GM18858 (cell line): Measurements from ENCODE around the gene TTL.
"Not testable (repeated sequence)": the region's sequence is repeated elsewhere in the genome, so short reads cannot be mapped to it uniquely, and the experiment has no call there.

ENCODE experiments used
- ATAC-seq: cut with Tn5 transposase; IDR thresholded peaks from one replicate; pipeline ENCODE4 v1.9.1; 2021; ENCODE audit not compliant: unreplicated experiment

The TTL gene

DNA sequence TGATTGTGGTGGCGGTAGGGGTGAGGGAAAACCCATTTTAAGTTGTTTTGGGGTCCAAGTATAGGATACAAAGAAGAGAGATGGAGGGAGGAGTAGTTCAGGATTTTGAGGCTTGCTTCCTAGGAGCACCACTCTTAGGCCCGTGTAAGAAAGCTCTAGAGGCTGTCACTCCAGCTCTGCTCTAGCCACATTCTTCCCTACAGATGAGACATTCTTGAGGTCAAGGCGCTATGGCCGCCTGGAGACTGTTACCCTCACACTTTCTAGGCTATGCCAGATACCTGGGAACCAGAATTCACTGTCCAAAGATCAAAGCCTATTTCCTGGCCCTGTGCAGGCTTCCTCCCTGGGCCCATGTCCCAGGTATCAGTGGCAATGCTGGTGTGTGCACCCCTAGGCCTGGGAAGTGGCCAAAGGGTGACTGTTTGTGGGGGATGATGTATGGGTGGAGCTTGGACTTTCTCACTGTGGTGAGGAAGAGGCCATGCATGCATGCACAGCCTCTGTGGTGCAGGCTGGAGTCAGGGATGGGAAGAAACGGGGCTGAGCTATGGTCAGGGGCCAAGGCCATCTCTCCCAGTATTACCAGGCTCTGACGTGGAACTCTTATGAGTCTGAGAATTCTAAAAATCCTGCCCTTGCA is 7.0 kb upstream of the TTL start:
- no peak for ATAC-seq

DNA sequence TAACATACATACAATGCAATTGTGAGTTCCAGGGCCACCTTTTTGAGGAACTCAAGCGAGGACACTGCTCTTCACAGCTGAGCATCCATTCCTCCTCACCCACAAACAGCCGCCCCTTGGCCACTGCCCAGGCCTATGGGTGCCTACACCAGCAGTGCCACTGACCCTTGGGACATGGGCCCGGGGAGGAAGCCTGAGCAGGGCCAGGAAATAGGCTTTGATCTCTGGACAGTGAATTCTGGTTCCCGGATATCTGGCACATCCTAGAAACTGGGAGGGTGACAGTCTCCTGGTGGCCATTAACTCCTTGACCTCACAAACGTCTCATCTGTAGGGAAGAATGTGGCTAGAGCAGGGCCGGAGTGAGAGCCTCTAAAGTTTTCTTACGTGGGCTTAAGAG is 5.5 kb upstream of the TTL start:
- no peak for ATAC-seq

DNA sequence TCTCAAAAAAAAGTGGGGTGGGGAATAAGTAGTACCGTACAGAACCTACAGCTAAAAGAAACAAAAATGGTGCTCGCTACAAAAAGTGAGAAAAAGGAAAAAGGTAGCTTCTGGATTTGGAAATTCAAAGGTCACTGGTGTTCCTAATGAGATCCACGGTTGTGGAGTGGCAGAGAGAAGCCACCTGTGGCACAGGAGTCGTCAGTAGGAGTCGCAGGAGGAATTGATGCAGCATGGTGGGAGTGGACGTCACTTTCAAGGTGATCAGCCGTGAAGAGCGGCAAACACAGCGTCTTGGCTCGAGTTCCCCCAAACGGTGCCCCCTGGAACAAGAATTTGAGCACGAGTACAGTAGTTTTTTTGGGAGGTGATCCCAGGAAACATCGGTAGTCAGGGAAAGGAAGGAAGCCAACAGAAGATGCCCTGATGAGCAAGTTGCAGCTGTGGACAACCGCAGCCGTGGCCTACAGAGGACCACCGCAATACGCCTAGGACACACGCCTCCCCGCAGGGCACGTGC is 1.4 kb upstream of the TTL start:
- ATAC-seq: no peak

DNA sequence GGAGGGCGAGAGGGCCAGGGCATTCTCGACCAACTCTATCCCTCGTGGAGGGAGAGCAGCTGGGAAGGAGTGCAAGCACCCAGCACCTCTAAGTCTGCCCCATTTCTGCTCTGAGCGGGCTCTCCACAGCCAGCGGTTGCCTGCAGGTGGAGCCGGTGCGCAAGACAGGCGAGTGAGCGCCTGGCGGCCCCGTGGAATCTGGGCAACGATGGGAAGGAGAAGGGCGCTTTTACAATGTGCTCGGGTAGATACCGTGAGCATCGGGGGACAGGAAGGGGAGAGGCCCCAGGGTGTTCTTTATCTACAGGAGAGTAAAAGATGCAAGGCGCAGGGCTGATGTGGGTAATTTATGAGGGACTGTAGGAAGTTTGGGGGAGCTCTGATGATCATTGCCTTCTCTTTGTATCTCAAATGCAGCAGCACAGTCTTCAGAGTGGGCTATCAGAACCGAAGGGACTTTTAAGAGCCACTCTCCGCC is 867 bp upstream of the TTL start:
- peak; percentile 56 for ATAC-seq

DNA sequence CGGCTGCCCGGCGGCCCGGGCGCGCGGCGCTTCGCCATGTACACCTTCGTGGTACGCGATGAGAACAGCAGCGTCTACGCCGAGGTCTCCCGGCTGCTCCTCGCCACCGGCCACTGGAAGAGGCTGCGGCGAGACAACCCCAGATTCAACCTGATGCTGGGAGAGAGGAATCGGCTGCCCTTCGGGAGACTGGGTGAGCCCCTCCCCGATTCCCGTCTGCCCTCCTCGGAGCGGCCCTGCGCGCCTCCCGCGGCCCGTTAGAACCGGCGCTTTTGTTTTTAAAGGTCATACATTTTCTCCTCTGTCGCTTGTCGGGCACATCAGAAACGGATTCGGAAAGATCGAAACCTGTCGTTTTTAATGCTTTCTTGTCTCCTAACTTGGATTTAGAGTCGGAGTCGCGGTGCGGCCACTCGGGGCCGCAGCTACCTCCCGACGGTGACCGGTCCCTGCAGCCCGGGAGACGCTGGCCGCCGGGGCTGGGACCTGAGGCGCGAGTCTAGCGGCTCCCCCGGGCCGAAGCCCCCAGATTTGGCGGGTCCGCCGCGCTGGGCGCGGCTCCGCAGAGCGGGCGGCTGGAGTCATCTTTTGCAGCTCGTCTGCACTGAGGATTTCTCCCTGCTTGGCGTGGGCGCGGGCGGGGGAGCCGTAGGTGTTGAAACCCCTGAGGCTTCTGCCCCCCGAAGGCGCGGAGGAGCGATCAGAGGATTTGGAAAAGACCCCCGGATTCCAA is 519 bp downstream of the TTL start:
- ATAC-seq: peak; percentile 15

DNA sequence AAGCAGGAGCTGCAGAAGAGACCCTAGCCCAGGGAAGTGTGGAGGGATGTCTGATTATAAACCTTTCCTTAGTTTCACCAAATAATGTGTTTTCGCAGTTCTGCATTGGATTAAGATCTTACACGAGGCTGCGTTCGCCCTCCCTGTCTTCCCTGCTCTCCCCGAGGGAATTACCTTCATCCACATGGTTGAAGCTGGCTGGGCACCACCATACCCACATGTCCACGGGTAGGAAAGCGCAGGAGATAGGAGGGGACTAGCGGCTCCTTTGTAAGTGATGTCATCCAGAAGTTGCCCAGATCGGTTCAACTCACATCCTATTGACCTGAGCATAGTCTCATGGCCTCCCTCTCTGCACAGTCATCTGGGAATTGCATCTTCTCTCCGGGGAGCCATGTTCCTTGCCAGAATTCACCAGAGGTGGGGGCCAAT is 1.1 kb downstream of the TTL start:
- no peak for ATAC-seq

DNA sequence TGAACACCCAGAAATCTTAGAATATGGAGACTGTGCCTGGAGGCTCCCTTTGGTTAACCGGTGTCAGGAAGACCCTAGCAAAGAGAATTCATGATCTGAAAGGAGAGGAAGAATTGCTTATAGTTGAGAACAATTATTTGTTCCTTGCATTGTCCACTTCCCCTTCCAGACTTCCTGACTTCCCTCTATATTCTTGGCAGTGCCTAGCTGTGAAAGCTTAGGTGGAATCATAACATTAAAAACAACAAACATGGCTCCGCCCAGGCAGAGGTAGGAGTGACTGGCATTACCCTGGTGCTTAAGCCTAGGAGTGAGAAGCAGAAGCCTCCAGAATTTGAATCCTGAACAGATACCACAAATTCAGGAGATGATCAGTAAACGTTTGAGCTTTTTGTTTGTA is 1.9 kb downstream of the TTL start:
- no peak for ATAC-seq

DNA sequence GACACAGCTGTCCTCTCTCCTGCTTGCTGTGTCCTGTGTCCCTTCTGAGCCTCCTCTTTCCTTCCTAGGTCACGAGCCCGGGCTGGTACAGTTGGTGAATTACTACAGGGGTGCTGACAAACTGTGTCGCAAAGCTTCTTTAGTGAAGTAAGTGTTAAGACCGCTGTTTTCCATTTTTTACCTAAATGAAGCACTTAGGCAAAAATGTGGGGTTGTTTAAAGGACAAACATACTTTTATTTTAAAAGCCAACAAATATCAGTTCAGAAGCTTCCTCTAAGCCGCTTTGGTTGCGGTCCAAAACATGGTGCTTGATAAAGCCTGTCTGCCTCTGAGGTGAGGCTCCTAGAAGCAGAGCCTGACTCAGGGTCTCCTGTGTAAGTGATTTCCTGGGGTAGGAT is 3.9 kb downstream of the TTL start:
- ATAC-seq: no peak

DNA sequence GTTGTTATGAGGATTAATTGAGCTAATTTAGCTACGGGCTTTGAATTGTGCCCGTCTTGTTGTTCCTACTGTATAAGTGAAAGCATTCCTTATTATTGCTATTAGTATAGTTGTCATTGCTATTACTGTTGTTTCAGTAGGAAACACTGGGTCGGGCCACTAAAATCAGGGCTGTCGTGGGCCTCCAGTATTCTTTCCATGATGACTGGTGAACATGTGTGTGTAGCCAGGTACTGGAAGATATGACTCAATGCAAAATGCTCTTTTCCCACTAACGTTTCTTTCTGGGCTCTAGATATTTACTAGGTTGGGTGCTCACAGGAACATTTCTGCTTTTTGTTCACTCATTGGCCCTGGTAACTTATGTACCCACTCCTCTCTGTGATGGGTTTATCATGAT is 4.9 kb downstream of the TTL start:
- ATAC-seq: no peak

DNA sequence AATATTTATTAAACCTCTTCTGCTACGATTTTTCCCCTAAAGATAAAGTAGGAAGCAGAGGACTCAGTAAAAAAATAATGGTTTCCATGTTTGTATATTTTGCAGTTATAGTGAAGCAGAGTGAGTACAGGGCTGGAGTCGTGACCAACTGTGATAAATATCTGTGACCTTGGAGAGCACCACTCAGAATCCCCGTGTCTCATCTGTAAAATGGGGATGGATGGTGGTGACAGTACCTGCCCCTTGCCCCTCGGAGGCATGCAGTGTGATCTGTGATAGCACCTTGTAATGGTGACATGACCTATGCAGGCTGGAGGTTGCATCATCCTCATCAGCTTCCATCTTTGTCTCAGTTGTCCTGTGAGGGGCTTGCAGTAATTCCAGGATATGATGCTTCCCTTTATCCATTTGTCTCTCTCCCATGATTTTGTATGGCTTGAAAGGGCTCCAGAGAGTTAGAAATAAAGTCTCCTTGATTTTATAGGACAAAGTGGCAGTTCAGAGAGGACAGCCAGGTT is 5.5 kb downstream of the TTL start:
- ATAC-seq: no peak

DNA sequence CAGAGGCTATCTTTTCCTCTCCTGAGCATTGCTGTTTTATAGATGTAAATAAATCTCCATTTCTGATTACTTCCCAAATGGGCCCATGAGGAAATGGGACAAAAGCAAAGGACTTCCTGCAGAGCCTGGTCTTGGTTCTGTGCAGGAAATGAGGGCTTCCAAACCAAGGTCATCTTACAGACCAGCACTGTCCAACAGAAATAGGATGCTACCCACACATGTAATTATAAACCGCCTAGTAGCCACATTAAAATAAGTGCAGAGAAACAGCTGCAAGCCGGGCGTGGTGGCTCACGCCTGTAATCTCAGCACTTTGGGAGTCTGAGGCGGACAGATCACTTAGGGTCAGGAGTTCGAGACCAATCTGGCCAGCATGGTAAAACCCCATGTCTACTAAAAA is 6.2 kb downstream of the TTL start:
- no peak for ATAC-seq

DNA sequence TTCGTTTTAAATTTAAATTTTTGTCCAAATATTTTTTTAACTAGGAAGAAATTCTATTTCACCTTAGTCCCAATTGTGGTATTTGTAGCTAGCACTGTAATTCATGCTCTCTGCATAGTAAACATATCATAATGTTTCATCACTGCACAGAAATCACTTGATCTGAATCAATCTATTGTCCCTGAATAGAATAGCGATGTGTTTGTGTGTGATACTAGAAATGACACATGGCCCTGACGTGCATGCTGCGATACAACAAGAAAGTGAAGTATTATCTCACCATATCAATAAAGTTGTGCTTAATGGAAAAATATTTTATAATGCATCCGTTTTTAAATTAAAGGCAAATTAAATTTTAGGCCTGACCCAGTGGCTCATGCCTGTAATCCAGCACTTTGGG is 10.0 kb downstream of the TTL start:
- ATAC-seq: no peak

DNA sequence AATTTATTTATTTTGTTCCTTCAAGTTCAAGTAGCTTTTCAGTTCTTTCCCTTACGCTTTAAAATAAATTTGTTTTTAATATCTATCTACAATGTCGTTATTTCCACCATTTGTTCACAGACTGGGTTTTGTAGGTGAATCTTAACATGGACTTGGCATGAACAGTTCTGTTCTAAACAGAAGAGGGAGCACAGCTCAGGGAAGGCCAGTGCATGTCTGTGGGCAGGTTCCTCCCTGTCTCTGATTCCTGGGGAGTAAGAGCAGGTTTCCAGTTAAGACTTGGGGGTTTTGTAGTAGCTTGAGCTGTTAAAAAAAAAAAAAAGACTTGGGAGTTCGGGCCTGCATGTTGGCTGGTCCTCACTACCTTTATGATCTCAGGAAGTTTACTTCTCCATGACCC is 11.1 kb downstream of the TTL start:
- no peak for ATAC-seq

DNA sequence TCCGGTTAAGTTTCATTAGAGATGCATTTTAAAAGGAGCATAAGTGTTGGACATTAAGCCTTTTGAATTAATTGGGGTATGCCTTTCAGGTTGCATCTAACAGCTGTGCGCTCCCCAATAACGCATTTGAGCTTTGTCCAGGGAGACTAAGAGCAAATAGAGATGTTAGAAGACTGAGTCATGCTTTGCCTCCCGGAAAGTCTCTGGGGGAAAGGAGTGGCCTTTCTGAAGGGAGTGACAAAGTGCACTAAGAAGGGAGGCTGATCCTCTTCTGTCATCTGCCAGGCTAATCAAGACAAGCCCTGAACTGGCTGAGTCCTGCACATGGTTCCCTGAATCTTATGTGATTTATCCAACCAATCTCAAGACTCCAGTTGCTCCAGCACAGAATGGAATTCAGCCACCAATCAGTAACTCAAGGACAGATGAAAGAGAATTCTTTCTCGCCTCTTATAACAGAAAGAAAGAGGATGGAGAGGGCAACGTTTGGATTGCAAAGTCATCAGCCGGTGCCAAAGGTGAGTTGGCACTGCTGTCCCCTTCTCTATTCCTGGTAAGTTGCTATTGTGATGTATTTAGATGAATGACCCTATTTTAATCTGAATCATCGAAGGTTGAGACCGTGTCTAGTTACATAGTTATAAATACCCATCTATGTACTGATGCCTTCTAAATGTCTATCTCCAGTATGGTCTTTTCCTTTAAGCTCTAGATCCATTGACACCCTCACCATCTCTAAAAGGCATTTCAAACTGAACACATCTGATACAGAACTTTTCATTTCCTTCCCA is 12.1 kb downstream of the TTL start:
- ATAC-seq: no peak

DNA sequence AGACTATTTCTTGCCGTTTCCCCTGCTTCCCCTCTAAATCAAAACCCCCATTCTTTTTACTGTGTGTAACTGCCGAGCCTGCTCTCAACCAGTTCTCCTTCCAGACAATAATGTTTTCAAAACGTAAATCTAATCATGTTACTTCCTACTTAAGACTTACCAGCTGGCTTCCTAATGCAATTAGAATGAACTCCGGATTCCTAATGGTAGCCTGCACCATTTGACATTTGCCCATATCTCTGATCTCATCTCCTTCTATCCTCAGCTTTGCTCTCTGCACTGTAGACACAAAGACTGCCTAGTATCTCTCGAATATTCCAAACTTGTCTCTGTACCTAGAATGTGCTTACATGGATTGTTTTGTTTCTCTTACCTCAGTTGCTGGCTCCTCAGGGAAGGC is 12.9 kb downstream of the TTL start:
- ATAC-seq: no peak

DNA sequence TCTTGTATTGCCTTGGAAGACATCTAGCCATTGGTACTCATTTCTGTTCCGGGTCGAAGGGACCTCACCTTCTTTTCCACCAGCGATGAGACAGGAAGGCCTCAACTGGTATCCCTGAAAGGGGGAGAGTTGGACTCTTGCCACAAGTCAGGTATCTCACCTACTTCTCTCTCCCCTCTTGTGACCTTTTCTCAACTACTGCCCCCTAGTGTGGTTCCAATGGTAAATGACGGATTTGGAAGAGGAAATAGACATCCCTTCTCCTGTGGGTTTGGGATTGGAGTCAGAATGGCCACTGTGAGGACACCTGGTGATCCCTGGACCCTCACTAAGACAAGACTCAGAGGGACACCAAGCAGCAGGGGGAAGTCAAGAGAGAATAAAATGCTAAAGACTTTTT is 13.9 kb downstream of the TTL start:
- ATAC-seq: not testable (repeated sequence)

DNA sequence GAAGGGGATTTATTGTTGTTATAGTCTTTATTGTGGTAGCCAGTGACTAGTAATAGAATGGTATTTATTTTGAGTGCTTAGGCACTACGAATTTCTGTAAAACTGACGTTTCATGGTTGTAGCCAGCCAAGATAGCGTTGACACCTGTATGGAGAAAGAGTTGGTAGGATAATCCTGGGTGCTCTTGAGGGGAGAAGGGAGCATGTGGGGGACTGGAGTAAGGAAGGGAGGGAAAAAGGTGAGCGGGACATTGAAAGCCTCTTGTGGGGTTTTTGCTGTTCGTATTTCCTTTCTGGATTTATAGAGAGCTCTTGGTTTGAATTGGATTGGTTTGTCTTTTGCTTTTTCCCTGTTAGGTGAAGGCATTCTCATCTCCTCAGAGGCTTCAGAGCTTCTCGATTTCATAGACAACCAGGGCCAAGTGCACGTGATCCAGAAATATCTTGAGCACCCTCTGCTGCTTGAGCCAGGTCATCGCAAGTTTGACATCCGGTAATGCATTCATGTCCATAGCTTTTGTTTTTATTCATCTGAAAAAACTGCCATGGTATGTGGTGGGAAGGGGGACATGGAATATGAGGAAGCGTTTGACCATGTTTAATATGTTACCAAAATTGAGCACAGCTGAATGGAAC is 19.0 kb downstream of the TTL start:
- ATAC-seq: not testable (repeated sequence)

DNA sequence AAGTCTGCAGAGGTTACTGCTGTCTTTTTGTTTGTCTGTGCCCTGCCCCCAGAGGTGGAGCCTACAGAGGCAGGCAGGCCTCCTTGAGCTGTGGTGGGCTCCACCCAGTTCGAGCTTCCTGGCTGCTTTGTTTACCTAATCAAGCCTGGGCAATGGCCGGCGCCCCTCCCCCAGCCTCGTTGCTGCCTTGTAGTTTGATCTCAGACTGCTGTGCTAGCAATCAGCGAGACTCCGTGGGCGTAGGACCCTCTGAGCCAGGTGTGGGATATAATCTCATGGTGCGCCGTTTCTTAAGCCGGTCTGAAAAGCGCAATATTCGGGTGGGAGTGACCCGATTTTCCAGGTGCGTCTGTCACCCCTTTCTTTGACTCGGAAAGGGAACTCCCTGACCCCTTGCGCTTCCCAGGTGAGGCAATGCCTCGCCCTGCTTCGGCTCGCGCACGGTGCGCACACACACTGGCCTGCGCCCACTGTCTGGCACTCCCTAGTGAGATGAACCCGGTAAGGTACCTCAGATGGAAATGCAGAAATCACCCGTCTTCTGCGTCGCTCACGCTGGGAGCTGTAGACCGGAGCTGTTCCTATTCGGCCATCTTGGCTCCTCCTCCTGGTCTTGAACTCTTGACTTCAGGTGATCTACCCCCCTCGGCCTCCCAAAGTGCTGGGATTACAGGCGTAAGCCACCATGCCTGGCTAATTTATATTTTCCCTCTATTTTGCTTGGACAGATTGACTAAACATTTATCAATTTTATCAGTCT is 27.5 kb downstream of the TTL start:
- not testable (repeated sequence) for ATAC-seq

DNA sequence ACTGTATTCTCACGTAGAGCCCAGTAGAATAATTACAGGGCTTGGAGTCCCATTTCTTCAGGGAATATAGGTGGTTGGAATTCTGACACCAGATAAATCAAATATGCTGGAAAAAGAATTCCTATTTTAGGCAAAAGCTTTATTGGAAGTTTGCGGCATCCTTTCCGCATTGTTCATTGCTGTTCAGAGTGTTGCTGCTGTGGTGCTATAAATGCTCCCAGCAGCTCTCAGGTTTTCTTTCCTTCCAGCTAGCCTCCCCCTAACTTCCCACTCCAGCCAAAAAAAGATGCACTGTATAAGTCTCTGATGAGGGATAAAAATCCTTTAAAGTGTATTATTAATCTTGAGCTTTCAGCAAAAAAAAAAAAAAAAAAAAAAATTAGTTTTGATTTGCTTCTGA is 34.8 kb downstream of the TTL start:
- ATAC-seq: no peak

DNA sequence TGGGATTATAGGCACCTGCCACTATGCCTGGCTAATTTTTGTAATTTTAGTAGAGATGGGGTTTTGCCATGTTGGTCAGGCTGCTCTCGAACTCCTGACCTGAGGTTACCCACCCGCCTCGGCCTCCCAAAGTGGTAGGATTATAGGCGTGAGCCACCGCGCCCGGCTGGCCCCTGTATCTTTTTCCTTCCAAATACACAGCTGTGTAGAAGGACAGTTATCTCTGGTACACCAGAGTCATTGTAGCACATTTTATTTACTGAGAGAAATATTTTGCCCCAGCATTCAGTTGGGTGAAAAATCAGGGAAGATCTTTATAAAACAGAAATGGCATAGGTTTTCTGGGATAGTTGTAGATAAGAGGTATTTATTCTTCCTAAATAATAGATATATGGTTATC is 36.9 kb downstream of the TTL start:
- ATAC-seq: no peak
